Lung (tissue), 12 donors: ENCODE results near the gene SRCAP. TPM values are rescaled to one million over a fixed set of nuclear protein-coding genes. Genes with fewer than 3 reads are reported as not detected.
A peak's percentile ranks its signal among the peaks of the same experiment; 100 is the strongest.

Source experiments
- ATAC-seq: fragments of 200-7000 bp; cut with Tn5 transposase; one replicate; pipeline ENCODE4 v1.9.1; 2020; ENCODE audit warnings: moderate number of reproducible peaks; ENCODE audit not compliant: insufficient read depth, low FRiP score
- DNase-seq, 3 donors: peaks; one replicate each; pipeline ENCODE4 v3.0.0-alpha.2; 2013 to 2017
- H3K27ac ChIP-seq, 2 donors: one replicate each; pipeline ENCODE4 v1.5.1; 2013; ENCODE audit warnings: mild to moderate bottlenecking in 2 of 2, moderate library complexity in 2 of 2, control low read depth in 1 of 2, inconsistent platforms in 1 of 2, low read depth in 1 of 2, low read length in 1 of 2
- H3K27me3 ChIP-seq, 3 donors: one replicate each; pipeline ENCODE4 v1.5.1; 2013; ENCODE audit warnings: low read length in 2 of 3; ENCODE audit not compliant: control insufficient read depth in 3 of 3, insufficient read depth in 3 of 3
- H3K36me3 ChIP-seq, 4 donors: one replicate each; pipeline ENCODE4 v1.5.1; 2013; ENCODE audit warnings: low read length in 4 of 4, mild to moderate bottlenecking in 1 of 4, moderate library complexity in 1 of 4; ENCODE audit not compliant: control insufficient read depth in 4 of 4, insufficient read depth in 4 of 4
- H3K4me1 ChIP-seq, 5 donors: one replicate each; pipeline ENCODE4 v1.5.1; 2013; ENCODE audit warnings: low read length in 5 of 5, mild to moderate bottlenecking in 2 of 5, moderate library complexity in 1 of 5; ENCODE audit not compliant: control insufficient read depth in 5 of 5, insufficient read depth in 5 of 5
- H3K4me3 ChIP-seq: one replicate; pipeline ENCODE4 v1.5.1; 2013; ENCODE audit warnings: mild to moderate bottlenecking, control low read depth, moderate library complexity
- H3K9ac ChIP-seq, 2 donors: one replicate each; pipeline ENCODE4 v1.5.1; 2013; ENCODE audit warnings: low read length in 2 of 2, control low read depth in 1 of 2; ENCODE audit not compliant: insufficient read depth in 1 of 2
- H3K9me3 ChIP-seq, 4 donors: one replicate each; pipeline ENCODE4 v1.5.1; 2013; ENCODE audit warnings: low read length in 3 of 4, mild to moderate bottlenecking in 1 of 4, moderate library complexity in 1 of 4; ENCODE audit not compliant: control insufficient read depth in 4 of 4, insufficient read depth in 3 of 4
- CTCF ChIP-seq: IDR thresholded peaks from 2 replicates; pipeline ENCODE4 v1.5.1; 2012; ENCODE audit warnings: mild to moderate bottlenecking; ENCODE audit errors: control extremely low read depth, extremely low read depth
- WGBS, 2 donors: extraction: QIAGEN DNeasy Blood & Tissue Kit; methylation state at CpG; one replicate each; pipeline ENCODE4 v1.1.7; 2013; 5-methylcytosine and 5-hydroxymethylcytosine counted together
- polyA plus RNA-seq, 2 donors: library from polyadenylated mRNA; stranded (reverse); fragments of 200-250 nt; gene quantifications; one replicate each; pipeline ENCODE4 v1.2.1, GENCODE V29; 2013
- total RNA-seq, 2 donors: library from RNA; depleted of rRNA in 1 of 2; stranded (reverse); fragments of >200 nt in 1 of 2; gene quantifications; one replicate each; pipeline ENCODE4 v1.2.1, GENCODE V29; 2014 to 2021
- donor health status: control.
- donor health status: control.
- donor health status: Bipolar disorder and iron deficiency.
- donor health status: healthy.
- donor health status: DM: yes; HTN: yes; CAD: no.

The SRCAP gene
- total and polyA plus RNA-seq, 4 donors: 13.4 to 61.0 (median 31.3) TPM

GRCh38 chr16:30775392-30776188 is 76.6 kb downstream of the SRCAP start:
- H3K4me1 ChIP-seq: peaks cover 0 to 11% (median 2%) of the 10 kb centered on the region in 5 donors
- TF ChIP-seq CTCF: no peak
- peaks cover 0 to 38% (median 23%) of the 10 kb centered on the region in 4 donors for H3K36me3 ChIP-seq
- H3K27ac ChIP-seq: peak overlapping the region; percentile 80
- H3K9ac ChIP-seq: peak overlapping the region in 1 of 2 donors; percentile 59
- WGBS, 2 donors: 0 to 1% methylated on average over 68 to 81 of the region's 81 CpGs
- H3K4me3 ChIP-seq: peak overlapping the region; percentile 50
- ATAC-seq (peak; percentile 88), DNase-seq (peak; percentile 89 to 94 (median 90))
- no peaks in the 10 kb centered on the region for H3K9me3 ChIP-seq
- H3K27me3 ChIP-seq: no peaks in the 10 kb centered on the region

- Histone ChIP-seq H3K4me1 (peaks cover 0 to 11% (median 2%) of the 10 kb centered on the region in 5 donors), H3K27ac (no peak overlapping the region), H3K9me3 (no peaks in the 10 kb centered on the region), H3K4me3 (no peak overlapping the region), H3K36me3 (peaks cover 7 to 33% (median 18%) of the 10 kb centered on the region in 4 donors), H3K27me3 (no peaks in the 10 kb centered on the region), H3K9ac (no peak overlapping the region)
- TF ChIP-seq CTCF: no peak
- ATAC-seq (no peak), DNase-seq (no peak)
- WGBS, 2 donors: 81 to 85% methylated on average over 7 of the region's 7 CpGs
These were observed 78.8 kb downstream of the SRCAP start for GRCh38 chr16:30777591-30778297.

- 85 to 89% methylated on average over 14 of the region's 14 CpGs for WGBS, 2 donors
- Histone ChIP-seq H3K27me3 (no peaks in the 10 kb centered on the region), H3K9ac (no peak overlapping the region), H3K9me3 (no peaks in the 10 kb centered on the region), H3K27ac (no peak overlapping the region), H3K36me3 (peaks cover 9 to 33% (median 18%) of the 10 kb centered on the region in 4 donors), H3K4me3 (no peak overlapping the region), H3K4me1 (peaks cover 0 to 11% (median 2%) of the 10 kb centered on the region in 5 donors)
- DNase-seq: no peak
- TF ChIP-seq CTCF: no peak
- no peak for ATAC-seq
These were observed 79.7 kb downstream of the SRCAP start for GRCh38 chr16:30778549-30779244.
